SK-N-MC (cell line): ENCODE measurements around the gene SLC4A4.

Source experiments
- DNase-seq: peaks from one replicate; pipeline ENCODE4 v3.0.0-alpha.2; 2011; ENCODE audit warnings: low read depth, low spot score
- H3K27ac ChIP-seq: fragments of 200-600 bp; sonication (generic); 2 replicates; pipeline ENCODE4 v1.5.1; 2016; ENCODE audit warnings: mixed run types
- H3K36me3 ChIP-seq: fragments of 200-600 bp; sonication (generic); 2 replicates; pipeline ENCODE4 v1.6.1; 2017; ENCODE audit warnings: antibody characterized with exemption, low read length, mixed read lengths; ENCODE audit not compliant: insufficient read depth
- H3K4me3 ChIP-seq: fragments of 200-600 bp; sonication (generic); 2 replicates; pipeline ENCODE4 v1.5.1; 2016
- H3K9ac ChIP-seq: fragments of 200-600 bp; sonication (generic); 2 replicates; pipeline ENCODE4 v1.8.0; 2017; ENCODE audit warnings: mixed run types, mixed read lengths; ENCODE audit not compliant: insufficient read length
- H3K9me3 ChIP-seq: fragments of 200-600 bp; sonication (generic); 2 replicates; pipeline ENCODE4 v1.6.1; 2017; ENCODE audit warnings: low read depth, mild to moderate bottlenecking, antibody characterized with exemption, low read length, moderate library complexity, mixed read lengths
- EZH2 ChIP-seq: fragments of 200-600 bp; sonication (generic); IDR thresholded peaks from one replicate; pipeline ENCODE4 v1.6.1; 2017; ENCODE audit warnings: antibody characterized with exemption
- FOXP2 ChIP-seq: optimal IDR thresholded peaks from 2 replicates; pipeline ENCODE3; 2011; ENCODE audit warnings: mild to moderate bottlenecking, moderate library complexity; ENCODE audit not compliant: insufficient read depth; ENCODE audit errors: extremely low read length, control extremely low read depth
- POLR2AphosphoS5 ChIP-seq: IDR thresholded peaks from 2 replicates; pipeline ENCODE4 v1.6.1; 2012; ENCODE audit warnings: mild to moderate bottlenecking, low read depth, low read length, borderline replicate concordance

Gene SLC4A4

DNA sequence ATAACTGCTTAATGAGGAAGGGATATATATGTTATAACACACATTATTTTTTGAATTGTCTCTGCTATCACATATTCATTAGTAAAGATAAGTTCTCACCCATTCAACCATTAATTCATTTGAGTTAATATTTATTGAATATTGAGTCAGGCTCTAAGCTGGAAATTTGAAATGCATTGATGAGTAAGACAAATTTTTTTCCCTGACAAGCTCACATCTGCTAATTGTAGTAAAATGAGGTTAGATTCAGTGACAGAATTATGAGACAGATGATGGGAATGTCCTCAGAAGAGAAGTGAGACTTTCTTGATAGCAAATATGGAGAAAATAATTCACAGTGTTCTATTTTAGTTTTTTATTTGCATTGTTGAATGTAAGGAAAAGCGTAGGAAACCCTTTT lies 194.3 kb downstream of the SLC4A4 start:
- no peak overlapping the region for H3K9ac ChIP-seq
- no peaks in the 10 kb centered on the region for H3K9me3 ChIP-seq
- no peak overlapping the region for H3K27ac ChIP-seq
- H3K4me3 ChIP-seq: no peak overlapping the region
- no peak for TF ChIP-seq FOXP2
- no peak for TF ChIP-seq EZH2
- no peak for TF ChIP-seq POLR2AphosphoS5
- DNase-seq: no peak
- peaks cover 17% of the 10 kb centered on the region for H3K36me3 ChIP-seq

DNA sequence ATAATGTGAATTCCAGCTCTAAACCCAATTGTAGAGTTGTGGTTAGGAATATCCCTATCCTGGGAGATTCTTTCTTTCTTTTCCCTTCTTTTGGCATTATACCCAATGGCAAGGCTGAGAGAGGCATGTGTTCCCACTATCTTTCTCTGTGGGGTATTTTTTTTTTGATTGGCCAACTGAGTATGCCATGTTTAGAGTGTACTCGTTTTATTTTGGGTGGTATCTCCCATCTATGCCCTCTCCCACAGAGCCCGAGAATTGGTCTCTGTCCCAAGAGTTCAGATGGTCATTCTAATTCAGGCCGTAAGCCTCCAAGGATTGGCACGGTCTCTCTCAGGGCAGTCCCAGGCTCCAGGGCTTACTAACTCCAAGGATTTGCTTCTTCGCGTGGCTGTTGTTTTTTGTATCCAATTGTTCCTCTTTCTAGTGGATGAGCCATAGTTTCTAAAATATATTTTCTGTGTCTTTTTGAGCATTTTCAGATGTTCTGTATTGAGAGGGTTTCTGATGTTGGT lies 198.8 kb downstream of the SLC4A4 start:
- H3K36me3 ChIP-seq: peaks cover 17% of the 10 kb centered on the region
- DNase-seq: no peak
- H3K9ac ChIP-seq: no peak overlapping the region
- H3K27ac ChIP-seq: no peak overlapping the region
- no peak overlapping the region for H3K4me3 ChIP-seq
- TF ChIP-seq POLR2AphosphoS5: no peak
- no peak for TF ChIP-seq FOXP2
- no peak for TF ChIP-seq EZH2
- no peaks in the 10 kb centered on the region for H3K9me3 ChIP-seq

DNA sequence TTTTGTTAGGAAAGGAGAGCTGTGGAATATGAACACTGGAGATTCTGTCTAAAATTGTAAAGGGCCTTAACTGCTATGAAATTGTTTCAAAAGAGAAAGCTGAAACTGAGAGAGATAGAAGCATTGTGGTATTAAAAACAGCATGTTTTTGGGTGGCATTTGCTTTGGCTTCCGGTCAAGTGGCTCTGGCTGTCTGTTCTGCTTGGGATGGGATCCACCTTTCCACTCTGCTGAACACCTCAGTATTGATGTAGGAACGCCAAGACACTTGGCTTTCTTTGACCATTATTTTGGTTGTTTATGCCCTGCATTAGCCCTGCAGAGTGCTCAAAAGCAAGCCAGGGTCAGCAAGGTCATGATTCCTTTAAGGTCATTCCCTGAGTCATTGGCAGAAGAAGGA lies 199.7 kb downstream of the SLC4A4 start:
- Histone ChIP-seq H3K36me3 (peaks cover 13% of the 10 kb centered on the region), H3K9ac (no peak overlapping the region), H3K4me3 (no peak overlapping the region), H3K9me3 (no peaks in the 10 kb centered on the region), H3K27ac (no peak overlapping the region)
- no peak for TF ChIP-seq FOXP2
- TF ChIP-seq POLR2AphosphoS5: no peak
- TF ChIP-seq EZH2: no peak
- DNase-seq: no peak

DNA sequence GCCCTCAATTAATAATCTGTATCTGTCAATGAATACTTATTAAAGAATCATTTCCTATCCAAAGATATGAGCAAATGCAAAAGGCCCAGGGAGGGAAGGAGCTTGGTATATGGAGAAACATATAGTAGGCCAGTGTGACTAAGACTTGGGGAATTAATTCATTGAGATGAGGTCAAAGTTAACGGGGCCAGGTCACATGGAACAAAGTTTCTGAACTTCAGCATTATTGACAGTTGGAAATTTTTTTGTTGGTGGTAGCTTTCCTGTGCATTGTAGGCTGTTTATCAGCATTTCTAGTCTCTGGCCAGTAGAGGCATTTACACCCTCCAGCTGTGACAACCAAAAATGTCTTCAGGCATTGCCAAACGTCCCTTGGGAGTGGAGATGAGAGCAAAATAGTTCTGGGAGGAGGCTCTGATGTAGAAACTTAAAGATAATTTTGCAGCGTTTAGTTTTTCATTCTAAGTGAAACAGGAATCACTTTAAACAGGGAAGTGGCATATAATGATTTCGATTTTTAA lies 202.0 kb downstream of the SLC4A4 start:
- Histone ChIP-seq H3K27ac (no peak overlapping the region), H3K36me3 (no peaks in the 10 kb centered on the region), H3K9me3 (no peaks in the 10 kb centered on the region), H3K4me3 (no peak overlapping the region; the same call in 1 of the 2 replicates), H3K9ac (no peak overlapping the region)
- peak; percentile 10 for DNase-seq
- TF ChIP-seq POLR2AphosphoS5 (no peak), EZH2 (no peak), FOXP2 (no peak)

DNA sequence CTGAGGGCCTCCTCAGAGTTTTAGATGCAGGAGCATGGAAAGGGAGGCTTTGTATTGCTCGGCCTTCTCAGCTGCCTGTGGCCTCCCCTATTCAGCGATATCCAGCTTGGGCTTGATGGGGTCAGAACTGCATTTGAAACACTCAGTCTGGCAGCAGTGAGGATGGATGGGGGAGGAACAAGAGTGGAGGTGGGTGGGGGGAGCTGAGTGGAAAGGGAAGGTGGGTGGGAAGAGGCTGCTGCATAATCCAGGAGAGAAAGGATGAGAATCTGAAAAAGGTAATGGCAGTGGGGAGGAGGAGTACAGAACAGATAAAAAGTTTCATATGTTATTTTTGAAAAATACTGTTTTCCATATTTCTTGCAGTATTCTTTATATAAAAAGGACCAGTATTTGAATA lies 202.7 kb downstream of the SLC4A4 start:
- H3K27ac ChIP-seq: no peak overlapping the region
- H3K4me3 ChIP-seq: no peak overlapping the region
- no peak for DNase-seq
- peaks cover 5% of the 10 kb centered on the region; the same call in 1 of the 2 replicates for H3K36me3 ChIP-seq
- H3K9me3 ChIP-seq: no peaks in the 10 kb centered on the region
- H3K9ac ChIP-seq: no peak overlapping the region
- TF ChIP-seq FOXP2: no peak
- TF ChIP-seq POLR2AphosphoS5: no peak
- no peak for TF ChIP-seq EZH2

DNA sequence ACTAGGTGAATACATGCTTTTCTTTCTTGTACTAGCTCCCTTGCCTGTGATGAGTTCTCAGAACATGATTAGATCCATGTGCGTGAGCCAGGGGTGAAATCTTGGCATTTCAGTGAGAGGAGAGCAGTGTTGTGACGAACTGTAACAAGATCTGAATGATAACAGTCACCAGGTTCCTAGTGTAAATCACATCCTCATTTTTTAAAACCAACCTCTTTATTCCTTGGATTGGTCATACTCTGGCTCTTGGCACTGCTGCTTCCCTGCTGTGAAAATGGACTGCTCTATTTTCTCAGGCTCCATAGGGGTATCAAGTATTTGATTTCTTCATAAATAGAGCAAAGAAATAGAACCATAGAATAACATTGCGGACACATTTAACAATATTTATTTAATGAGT lies 206.3 kb downstream of the SLC4A4 start:
- Histone ChIP-seq H3K36me3 (peaks cover 13% of the 10 kb centered on the region), H3K9me3 (no peaks in the 10 kb centered on the region), H3K27ac (no peak overlapping the region), H3K4me3 (no peak overlapping the region), H3K9ac (no peak overlapping the region)
- TF ChIP-seq FOXP2 (no peak), POLR2AphosphoS5 (no peak)
- DNase-seq: no peak

DNA sequence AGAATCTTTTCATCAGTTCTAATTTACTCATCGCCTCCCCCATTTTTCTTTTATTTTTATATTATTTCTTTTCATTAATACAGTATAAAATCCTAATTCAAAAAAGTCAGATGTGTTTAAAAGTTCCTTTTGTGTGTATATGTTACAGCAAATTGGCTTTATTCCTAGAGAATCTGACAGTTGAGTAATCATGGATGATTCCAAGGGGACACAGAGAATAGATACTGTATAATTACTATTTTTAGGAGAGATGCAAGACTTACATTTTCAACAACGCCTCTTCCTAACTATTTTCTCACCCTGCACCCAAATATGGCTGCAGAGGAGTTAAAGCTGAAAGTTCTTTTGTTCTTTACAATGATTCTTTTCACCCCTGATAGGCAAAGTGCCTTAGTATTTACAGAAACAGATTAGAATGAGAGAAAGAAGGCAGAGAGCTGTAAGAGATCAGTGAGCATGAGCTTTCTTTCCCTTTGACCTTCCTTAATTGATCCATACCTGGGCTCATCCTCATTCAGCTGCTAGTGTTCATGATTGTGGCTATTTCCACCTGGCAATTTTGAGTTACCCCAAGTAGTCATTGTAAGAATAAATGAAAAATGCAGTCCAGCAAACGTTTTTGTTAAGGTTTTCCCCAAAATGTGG lies 210.8 kb downstream of the SLC4A4 start:
- no peak for TF ChIP-seq FOXP2
- no peak for TF ChIP-seq EZH2
- no peak for TF ChIP-seq POLR2AphosphoS5
- no peak overlapping the region for H3K4me3 ChIP-seq
- no peak overlapping the region for H3K27ac ChIP-seq
- DNase-seq: no peak
- peaks cover 13% of the 10 kb centered on the region for H3K36me3 ChIP-seq
- H3K9me3 ChIP-seq: no peaks in the 10 kb centered on the region
- H3K9ac ChIP-seq: no peak overlapping the region

DNA sequence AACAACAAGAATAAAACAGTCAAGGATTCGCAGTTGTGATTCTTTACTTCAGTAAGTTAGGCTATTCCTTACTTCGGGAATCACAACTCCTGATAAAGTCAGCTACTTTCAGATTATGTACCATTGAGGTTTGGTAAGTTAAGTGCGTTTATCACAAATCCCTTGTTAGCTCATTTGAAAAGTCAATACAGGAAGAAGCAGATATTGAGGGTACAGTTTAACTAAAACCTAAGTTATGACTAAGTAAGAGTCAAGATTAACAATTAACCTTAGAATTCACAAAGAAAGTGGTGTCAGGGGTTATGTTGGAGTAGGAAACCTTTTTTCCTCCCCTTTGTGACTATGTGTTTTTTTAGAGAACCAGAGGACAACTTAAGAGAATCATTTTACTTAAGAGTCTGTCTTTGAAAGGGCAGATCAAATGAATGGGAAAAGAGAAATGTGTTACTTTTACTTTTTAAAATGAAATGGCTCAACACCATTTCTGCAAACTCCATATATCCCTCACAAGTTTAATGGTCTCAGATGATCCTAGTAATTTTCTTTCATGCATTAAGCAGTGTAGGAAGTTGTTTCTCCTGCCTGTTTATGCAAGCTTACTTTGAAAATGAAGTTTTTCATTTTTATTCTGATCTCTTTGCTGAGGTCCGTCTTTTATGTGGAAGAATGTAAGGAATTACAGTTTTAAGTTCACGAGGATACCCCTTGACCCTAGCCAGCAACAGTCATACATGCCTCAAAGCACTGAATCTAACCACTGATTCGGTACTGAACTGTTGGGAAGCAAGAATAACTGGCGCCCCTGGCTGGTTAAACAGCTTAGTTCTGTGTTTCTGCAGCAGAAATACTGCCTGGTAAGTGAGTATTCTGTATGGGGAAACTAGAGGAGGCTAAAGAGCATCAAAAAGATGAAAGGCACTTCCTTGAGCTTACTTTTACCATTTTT lies 211.7 kb downstream of the SLC4A4 start:
- H3K4me3 ChIP-seq: no peak overlapping the region
- H3K9me3 ChIP-seq: no peaks in the 10 kb centered on the region
- peaks cover 13% of the 10 kb centered on the region for H3K36me3 ChIP-seq
- H3K9ac ChIP-seq: no peak overlapping the region
- TF ChIP-seq FOXP2 (no peak), EZH2 (no peak), POLR2AphosphoS5 (no peak)
- DNase-seq: no peak
- H3K27ac ChIP-seq: no peak overlapping the region
